ENCODE results near the gene GTF2A1L.

DNA sequence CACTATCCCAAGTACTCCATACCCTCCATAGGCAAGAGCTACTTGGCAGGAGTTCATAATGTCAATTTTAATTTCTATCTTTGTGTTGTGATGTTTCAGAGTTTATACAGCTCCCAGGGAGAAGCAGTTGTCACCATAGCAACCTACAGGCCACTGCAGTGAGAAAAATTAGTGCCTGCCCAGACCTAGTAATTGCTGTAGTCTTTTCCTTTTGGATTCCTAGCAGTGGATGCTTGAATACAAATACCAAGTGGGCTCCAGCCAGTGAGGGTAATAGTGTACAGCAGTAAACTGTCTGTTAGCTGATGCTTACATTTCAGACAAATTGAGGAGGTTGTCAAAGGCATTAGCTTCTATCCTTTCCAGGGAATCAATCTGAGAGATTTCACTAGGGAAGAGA is 111.2 kb downstream of the GTF2A1L start:
- TF ChIP-seq, protein P1, sequence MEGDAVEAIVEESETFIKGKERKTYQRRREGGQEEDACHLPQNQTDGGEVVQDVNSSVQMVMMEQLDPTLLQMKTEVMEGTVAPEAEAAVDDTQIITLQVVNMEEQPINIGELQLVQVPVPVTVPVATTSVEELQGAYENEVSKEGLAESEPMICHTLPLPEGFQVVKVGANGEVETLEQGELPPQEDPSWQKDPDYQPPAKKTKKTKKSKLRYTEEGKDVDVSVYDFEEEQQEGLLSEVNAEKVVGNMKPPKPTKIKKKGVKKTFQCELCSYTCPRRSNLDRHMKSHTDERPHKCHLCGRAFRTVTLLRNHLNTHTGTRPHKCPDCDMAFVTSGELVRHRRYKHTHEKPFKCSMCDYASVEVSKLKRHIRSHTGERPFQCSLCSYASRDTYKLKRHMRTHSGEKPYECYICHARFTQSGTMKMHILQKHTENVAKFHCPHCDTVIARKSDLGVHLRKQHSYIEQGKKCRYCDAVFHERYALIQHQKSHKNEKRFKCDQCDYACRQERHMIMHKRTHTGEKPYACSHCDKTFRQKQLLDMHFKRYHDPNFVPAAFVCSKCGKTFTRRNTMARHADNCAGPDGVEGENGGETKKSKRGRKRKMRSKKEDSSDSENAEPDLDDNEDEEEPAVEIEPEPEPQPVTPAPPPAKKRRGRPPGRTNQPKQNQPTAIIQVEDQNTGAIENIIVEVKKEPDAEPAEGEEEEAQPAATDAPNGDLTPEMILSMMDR (IDR thresholded peaks at IDR 0.05; ENCODE audit: low read length), result no peak
- TF ChIP-seq EZH2 (optimal IDR thresholded peaks at IDR 0.05; ENCODE audit: low read depth, low read length) (no peak), EZH2phosphoT487 (IDR thresholded peaks at IDR 0.05; ENCODE audit: low read length) (no peak)
